Measurements from ENCODE around the gene ZMAT5.

Gene ZMAT5

DNA sequence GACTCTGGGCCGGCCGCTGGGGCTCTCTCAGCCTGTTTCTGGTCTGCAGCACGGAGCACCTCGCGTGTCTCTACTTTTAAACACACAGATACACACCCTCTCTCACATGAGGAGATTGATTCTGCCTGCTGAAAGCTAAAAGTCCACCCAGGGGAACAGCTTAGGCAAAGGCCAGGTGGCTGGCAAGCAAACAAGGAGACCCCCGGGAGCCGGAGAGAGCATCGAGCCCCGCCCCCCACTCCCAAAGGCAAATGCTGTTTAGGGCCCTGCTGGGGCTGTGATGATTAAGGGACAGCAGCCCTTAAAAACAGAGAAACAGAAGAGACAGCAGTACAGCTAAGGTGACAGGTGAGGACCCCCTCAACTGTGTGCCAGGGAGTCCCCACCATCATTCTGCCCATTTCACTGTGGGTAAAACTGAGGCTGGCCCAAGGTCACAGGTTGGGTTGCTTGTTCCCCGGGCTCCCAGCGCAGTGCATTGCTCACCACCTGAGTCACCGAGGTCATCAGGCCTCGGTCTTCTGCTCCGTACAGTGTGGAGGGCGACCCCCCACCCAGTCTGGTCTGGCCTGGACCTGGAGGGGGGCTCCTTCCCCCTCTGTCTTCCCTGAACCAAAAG lies 40.2 kb downstream of the ZMAT5 start:
- no peak for DNase-seq

- no peak for DNase-seq
Measured at GRCh38 chr22:29726106-29726505, 40.7 kb downstream of the ZMAT5 start.

GRCh38 chr22:29724843-29725242 lies 42.0 kb downstream of the ZMAT5 start:
- no peak for DNase-seq

GRCh38 chr22:29723766-29724165 lies 43.0 kb downstream of the ZMAT5 start:
- DNase-seq: no peak

DNA sequence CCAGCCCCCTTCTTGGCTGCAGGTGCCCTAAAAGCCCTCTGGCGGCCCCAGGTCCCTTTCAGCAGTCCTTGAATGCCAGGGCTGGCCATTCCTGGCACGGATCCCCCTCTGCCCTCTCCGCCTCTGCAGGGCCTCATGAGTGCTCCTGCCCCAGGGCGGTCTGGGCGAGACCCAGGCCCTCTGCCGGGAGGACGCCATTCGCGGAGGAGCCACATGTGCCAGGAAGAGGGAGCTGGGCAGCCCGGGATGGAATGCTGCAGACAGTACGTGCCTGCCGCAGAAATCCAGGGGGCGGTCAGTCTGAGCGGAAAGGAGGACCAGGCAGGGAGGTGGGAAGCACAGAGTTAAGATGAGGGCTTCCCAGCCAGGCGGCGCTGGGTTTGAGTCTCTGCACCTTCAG lies 44.2 kb downstream of the ZMAT5 start:
- DNase-seq: no peak

DNA sequence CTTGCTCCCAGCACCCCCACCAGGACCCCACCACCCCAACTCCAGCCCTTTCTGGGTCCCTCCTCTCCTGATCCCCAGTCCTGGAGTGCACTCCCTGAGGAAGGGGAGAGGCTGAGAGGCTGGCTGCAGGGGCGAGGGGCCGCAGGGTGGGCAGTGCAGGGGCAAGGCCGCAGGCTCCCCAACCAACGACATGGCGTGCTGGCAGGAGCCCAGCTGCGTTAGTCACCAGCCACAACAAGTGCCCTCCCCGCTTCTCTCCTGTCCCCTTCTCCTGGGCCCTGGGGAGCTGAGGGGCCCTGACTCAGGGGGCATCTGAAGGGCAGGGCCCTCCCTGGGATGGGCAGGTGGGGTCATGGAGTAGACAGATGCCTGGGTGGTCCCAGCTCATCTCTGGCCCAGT lies 44.7 kb downstream of the ZMAT5 start:
- DNase-seq: no peak

DNA sequence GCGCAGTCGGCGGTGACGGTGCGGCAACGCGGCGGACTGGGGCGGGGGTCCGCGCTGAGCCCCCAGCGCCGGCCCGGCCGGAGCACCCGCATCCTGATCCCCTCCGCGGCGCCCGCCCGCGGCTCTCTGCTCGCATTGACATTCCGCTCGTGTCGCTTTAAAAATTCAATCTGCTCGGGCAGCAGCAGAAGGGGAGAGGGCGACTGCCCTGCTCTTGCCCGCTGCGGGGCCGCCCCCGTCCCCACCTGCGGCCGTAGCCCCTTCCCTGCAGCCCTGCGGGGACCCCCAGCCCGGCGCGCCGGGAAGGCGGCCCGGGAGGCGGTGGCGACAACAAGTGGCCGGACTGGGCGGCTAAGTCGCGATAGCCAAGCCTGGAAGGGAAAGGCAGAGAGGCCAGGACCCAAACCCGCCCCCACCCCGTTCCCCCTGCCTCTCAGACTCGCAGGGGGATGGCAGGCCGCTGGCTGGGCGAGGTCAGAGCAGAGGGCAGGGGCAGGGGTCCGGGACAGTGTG lies 45.9 kb downstream of the ZMAT5 start:
- no peak for DNase-seq

DNA sequence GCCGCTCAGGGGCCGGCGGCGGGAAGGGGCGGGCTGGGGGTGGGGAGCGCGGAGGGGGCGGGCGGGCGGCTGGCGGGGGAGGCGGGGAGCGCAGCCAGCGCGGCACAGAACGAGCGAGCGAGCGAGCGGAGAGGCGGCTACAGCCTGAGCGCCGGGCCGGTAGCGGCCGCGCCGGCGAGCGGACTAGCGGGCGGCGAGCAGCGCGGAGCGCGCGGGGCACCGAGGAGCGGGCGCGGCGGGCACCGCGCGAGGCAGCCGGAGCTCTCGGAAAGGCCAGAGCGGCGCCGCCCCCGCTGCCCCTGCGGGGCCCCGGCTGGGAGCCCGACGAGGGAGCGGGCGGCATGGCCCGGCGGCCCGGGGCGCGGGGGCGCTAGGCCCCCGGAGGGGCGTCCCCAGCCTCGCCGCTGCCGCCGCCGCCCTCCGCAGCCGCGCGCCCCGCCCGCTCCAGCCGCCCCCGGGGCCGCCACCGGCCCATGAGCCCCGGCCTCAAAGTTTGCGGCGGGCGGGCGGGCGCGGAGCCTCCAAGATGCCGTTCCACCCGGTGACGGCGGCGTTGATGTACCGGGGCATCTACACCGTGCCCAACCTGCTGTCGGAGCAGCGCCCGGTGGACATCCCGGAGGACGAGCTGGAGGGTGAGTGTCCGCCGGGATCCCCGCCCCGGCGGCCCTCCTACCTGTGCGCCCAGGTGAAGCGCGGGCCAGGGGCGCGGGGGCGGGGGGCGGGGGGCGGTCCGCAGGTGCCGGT lies 46.7 kb downstream of the ZMAT5 start, which contains the start of gene CABP7:
Gene CABP7, plus strand, starts transcription at position 105 of the 747 bp plus-strand sequence. Its CDS starts 422 bp downstream, at position 527.
- no peak for DNase-seq

DNA sequence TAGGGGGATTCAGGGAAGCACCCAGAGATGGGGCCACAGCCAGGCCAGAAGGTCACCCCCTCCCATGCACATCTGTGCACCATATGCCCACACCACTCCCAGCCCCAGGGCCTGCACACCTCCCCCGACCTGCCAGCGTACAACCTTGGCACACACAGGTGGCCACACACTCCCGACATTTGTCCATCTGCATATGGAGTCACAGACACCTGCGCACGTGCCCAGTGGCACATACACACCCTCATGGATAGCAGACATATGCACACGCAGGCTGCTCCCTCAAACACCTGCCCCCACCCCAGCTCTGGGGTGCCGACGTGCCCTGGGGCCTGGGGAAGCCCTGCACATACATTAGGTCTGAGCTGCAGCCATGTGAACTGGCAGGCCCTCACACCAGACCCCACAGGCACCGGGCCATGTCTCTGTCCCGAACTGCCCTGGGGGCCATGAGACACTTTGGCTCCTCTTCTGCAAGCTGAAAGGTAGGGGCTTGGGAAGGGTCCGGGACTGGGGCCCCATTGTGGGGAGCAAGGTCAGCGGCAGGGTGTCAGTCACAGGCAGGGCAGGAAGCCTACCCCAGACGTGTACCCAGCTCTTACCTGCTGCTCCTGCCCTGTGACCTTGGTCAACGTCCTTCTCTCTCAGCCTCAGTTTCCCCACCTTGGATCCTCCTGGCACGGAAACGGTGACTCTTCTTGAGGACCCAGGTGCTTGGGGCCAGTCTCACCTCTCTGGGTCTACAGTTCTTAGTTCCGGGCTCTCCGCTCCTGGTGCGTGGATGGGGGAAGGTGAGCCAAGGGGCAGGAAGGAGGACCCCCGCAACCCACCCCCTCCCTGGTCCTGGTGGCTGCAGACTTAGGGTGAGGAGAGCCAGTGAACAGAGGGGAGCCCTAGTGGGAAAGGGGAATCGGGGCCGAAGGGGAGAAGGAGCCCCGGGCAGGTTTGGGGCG lies 47.6 kb downstream of the ZMAT5 start:
- no peak for DNase-seq

DNA sequence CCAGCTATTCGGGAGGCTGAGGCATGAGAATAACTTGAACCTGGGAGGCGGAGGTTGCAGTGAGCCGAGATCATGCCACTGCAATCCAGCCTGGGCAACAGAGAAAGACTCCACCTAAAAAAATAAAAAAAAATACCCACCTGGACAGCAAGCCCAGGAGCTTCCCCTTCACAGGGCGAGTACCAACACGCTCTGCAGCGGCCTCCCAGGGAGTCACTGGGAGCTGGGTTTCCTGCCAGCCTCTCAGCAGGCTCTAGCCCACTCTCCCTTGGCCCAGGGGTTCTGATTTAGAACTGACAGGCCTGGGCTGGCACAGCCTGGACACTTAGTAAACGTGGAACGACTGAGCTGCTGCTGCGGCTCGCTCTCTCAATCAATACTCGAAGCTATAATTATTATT lies 49.0 kb downstream of the ZMAT5 start:
- no peak for DNase-seq

GRCh38 chr22:29716814-29717545 lies 49.8 kb downstream of the ZMAT5 start:
- DNase-seq: no peak

GRCh38 chr22:29715705-29716104 lies 51.1 kb downstream of the ZMAT5 start:
- DNase-seq: no peak

DNA sequence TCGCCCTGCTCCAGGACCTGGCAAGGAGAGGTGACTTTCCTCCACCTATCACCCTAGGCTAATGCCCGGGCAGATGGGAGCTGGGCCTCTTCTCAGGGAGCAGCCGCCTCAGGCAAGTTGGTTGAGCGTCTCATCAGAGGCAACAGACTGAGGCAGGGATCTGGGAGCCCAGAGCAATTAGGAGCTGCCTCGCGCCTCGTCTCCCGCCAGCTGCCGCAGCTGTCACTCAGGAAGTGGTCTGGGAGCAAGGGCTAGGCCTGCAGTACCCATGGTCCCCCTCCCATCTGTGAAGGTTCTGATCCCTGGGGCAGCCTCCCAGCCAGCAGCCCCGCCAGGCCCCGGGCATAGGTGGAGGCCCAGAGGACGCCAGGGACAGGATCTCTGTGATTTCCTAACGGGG lies 51.6 kb downstream of the ZMAT5 start:
- no peak for DNase-seq

GRCh38 chr22:29713156-29713727 lies 53.6 kb downstream of the ZMAT5 start:
- DNase-seq: no peak

GRCh38 chr22:29712119-29712518 lies 54.7 kb downstream of the ZMAT5 start:
- no peak for DNase-seq

GRCh38 chr22:29710922-29711593 lies 55.7 kb downstream of the ZMAT5 start:
- no peak for DNase-seq

GRCh38 chr22:29710193-29710592 lies 56.6 kb downstream of the ZMAT5 start:
- no peak for DNase-seq

DNA sequence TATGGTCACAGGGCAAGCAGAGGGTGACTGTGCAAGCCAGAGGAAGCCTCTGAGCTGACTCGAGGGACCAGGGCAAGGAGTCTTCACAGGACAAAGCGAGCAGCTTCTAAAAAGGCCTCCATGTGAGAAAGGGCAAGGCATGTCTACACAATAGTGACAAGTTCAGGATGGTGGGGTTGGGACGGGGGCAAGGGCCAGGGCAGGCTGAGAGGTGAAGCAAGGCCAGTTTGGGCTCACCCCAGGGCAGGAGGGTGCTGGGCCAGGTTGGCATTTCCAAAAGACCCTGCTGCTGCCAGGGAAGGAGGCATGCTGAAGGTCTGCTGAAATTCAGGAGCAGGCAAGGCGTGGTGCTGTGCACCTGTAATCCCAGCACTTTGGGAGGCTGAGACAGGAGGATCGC lies 59.3 kb downstream of the ZMAT5 start:
- no peak for DNase-seq

DNA sequence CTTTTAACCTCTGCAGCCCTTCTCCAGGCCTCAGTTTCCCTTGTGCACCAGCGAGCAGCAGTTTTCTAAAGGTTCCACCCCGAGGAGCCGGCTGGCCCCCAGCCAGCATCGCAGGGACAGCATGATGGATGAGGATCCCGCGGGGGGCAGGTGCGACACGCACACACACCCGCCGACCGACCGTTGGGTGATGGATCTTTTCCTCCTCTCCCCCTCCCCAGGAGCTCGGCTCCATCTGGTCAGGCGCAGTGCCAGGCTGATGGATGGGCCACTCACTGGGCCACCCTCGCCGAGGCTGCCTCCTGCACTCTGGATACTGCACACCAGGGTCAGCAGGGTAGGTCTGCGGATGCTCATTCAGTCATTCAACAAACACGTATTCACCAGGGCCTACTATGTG lies 59.8 kb downstream of the ZMAT5 start:
- DNase-seq: no peak

GRCh38 chr22:29706486-29706885 lies 60.3 kb downstream of the ZMAT5 start:
- DNase-seq: no peak

DNA sequence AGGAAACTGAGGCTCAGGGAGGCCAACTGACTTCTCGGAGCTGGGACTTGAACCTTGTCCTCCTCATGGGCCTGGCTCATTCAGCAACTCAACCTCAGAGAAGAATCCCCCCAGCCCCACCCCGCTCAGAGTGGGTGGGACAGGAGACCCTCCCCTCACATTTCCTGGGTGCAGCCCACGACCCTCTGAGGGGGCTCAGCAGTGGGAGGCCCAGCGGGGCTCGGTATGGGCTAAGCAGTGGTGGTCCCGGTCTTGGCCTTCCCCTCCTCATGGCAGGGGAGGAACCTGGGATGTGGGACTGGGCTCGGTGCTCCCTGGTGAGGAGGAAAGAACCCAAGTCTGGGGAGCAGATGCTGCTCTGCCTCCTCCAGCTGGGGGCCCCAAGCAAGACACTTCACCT lies 61.2 kb downstream of the ZMAT5 start:
- no peak for DNase-seq
